Measurements from ENCODE around the gene SH3BP4.

Gene SH3BP4

DNA sequence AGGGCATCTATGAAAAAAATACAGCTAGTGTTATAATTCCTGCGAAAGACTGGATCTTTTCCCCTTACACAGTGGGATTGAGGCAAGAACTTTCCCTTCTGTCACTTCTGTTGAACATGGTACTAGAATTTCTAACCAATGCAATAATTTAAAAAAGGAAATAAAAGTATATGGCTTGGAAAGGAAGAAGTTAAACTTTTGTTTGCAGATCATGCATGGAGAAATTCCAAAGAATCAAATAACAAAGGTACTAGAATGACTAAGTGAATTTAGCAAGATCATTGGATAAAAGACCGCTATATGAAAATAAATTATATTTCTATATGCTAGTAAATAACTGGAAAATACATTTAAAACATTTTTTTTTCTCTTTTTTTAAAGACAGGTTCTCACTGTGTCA, 31.0 kb upstream of the SH3BP4 start:
- ChIA-PET POLR2A (no interaction called here), CTCF (no interaction called here)
- TF ChIP-seq, protein P1, sequence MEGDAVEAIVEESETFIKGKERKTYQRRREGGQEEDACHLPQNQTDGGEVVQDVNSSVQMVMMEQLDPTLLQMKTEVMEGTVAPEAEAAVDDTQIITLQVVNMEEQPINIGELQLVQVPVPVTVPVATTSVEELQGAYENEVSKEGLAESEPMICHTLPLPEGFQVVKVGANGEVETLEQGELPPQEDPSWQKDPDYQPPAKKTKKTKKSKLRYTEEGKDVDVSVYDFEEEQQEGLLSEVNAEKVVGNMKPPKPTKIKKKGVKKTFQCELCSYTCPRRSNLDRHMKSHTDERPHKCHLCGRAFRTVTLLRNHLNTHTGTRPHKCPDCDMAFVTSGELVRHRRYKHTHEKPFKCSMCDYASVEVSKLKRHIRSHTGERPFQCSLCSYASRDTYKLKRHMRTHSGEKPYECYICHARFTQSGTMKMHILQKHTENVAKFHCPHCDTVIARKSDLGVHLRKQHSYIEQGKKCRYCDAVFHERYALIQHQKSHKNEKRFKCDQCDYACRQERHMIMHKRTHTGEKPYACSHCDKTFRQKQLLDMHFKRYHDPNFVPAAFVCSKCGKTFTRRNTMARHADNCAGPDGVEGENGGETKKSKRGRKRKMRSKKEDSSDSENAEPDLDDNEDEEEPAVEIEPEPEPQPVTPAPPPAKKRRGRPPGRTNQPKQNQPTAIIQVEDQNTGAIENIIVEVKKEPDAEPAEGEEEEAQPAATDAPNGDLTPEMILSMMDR (IDR thresholded peaks at IDR 0.05; ENCODE audit: insufficient read depth, low read length, missing control alignments): no peak
- no peak for DNase-seq (ENCODE audit: low read depth, low spot score)
- no peak overlapping the region for H3K4me3 ChIP-seq (ENCODE audit: low read depth, low read length)

DNA sequence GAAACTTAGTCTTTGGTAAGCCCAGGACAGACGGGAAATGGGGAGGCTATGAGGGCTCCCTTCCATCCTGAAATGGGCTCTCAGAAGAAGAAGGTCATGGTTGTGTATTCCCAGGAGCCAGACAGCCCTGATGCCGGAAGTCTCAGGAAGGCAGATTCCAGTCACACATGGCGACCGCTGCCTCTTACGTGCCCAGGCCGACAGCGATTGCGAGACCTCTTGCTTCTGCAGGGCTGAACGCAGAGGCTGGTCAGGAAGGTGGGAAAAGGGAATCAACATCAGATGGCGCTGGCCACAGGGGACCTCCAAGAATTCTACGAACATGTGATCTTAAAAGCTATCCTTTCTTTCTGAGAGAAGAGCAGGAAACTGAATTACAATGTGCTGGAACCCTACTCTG, 22.8 kb upstream of the SH3BP4 start:
- no peak for DNase-seq (ENCODE audit: low read depth, low spot score)
- ChIA-PET CTCF (no interaction called here), POLR2A (no interaction called here)
- no peak overlapping the region for H3K4me3 ChIP-seq (ENCODE audit: low read depth, low read length)
- TF ChIP-seq, protein P1 (IDR thresholded peaks at IDR 0.05; ENCODE audit: insufficient read depth, low read length, missing control alignments): no peak

DNA sequence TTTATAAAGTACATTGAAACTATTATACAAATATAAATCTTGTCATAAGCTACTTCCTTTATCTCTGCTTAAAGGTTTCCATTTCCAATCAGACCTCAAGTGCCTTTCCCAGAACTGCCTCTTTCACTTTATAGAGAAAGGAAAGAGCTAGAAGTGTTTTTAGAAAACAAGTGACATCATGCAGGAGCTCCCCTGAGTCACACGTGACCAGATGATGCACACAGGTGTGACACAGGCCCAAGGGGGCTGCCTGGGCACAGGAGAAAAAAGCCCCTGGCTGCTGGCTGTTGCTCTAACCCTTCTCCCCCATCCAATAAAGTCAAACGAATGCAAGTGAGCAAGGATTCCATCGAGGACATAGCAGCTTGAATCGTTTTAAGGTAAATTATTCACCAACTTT, 21.4 kb upstream of the SH3BP4 start:
- POLR2A ChIA-PET: no interaction called here
- H3K4me3 ChIP-seq (ENCODE audit: low read depth, low read length): no peak overlapping the region
- TF ChIP-seq, protein P1 (IDR thresholded peaks at IDR 0.05; ENCODE audit: insufficient read depth, low read length, missing control alignments): no peak
- no peak for DNase-seq (ENCODE audit: low read depth, low spot score)
- CTCF ChIA-PET: interaction anchor here (1.1 kb wide), 1 partner anchor 19 kb away, joined by 5 read pairs; no protein-coding TSS in a partner anchor

DNA sequence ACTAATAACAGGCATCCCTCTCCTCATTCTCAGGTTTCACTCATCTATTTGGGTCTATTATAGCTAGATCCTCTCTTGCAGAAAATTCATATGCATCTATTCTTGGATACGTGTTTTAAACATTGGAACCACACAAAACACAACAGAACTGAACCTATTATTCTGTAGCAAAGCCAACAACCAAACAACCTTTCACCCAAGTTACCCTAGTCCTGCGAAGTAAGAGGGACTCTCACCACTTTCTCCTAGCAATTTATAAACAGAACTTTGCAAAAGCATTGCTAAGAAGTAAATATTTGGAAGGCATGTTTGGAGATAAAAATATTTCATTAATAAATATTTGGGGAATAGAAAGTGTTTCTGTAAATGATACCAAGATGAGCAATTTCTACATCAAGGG, 20.4 kb upstream of the SH3BP4 start:
- CTCF ChIA-PET: no interaction called here
- DNase-seq (ENCODE audit: low read depth, low spot score): no peak
- POLR2A ChIA-PET: no interaction called here
- TF ChIP-seq, protein P1 (IDR thresholded peaks at IDR 0.05; ENCODE audit: insufficient read depth, low read length, missing control alignments): no peak
- no peak overlapping the region for H3K4me3 ChIP-seq (ENCODE audit: low read depth, low read length)

DNA sequence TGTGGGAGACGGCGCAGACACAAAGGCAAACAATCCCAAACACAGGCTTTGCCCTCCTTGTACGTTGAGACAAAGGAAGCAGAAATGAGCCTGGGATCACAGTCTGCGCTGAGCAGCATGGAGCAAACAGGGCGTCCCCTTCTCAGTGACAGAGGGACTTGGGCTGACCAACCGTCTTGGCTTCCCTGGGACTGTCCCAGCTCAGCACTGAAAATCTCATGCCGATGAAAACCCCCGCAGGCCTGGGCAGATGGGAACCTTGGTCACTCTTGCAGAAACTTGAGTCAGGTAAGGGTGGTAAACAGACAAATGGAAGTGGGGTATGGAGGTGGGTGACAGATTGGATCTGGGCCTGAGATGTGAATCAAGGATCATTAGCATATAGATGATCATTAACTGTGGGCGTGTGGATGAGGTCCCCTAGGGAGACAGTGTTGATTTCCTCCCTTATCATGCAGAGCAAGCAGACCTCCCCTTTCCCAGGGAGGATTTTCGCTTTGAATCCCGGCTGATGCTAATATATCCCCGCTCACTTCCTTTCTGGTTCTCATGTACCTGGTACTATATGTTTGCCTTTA, 19.1 kb upstream of the SH3BP4 start:
- no peak for DNase-seq (ENCODE audit: low read depth, low spot score)
- CTCF ChIA-PET: no interaction called here
- no peak overlapping the region for H3K4me3 ChIP-seq (ENCODE audit: low read depth, low read length)
- TF ChIP-seq, protein P1 (IDR thresholded peaks at IDR 0.05; ENCODE audit: insufficient read depth, low read length, missing control alignments): no peak
- POLR2A ChIA-PET: no interaction called here

DNA sequence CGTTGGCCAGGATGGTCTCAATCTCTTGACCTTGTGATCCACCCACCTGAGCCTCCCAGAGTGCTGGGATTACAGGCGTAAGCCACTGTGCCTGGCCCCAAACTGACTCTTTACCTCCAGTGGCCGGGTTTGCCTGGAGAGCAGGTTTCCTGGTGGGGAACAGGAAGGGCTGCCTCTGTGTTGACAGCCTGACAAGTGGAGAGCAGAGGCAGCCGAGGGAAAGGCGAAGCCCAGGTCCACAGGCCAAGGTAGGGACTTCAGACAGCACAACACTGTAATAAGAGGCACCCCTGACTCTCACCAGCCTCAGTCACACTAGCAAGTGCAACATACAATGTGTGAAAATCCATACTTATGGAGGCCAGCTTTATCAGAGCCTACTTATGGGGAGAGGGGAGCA, 16.5 kb upstream of the SH3BP4 start:
- POLR2A ChIA-PET: no interaction called here
- no peak for DNase-seq (ENCODE audit: low read depth, low spot score)
- H3K4me3 ChIP-seq (ENCODE audit: low read depth, low read length): no peak overlapping the region
- CTCF ChIA-PET: no interaction called here
- TF ChIP-seq, protein P1 (IDR thresholded peaks at IDR 0.05; ENCODE audit: insufficient read depth, low read length, missing control alignments): no peak

All from AG04449 (cell line).